Measurements from ENCODE around the gene VASP. TPM values are rescaled to one million over a fixed set of nuclear protein-coding genes. Genes with fewer than 3 reads are reported as not detected.

Gene VASP
- total RNA-seq, 4 donors from 2014 or later = 39.2 to 82.9 (median 52.7) TPM

- no peaks in the 10 kb centered on the region for H3K9me3 ChIP-seq
- H3K36me3 ChIP-seq = peaks cover 0 to 4% (median 0%) of the 10 kb centered on the region in 3 donors
- peaks cover 0 to 38% (median 27%) of the 10 kb centered on the region in 3 donors for H3K4me1 ChIP-seq
- no peak for DNase-seq
- H3K4me3 ChIP-seq = no peak overlapping the region
- H3K27ac ChIP-seq = peak overlapping the region; percentile 73 to 87 (median 85)
- TF ChIP-seq CTCF (IDR thresholded peaks at IDR 0.05) (peak; percentile 41 to 92 (median 81)), POLR2A (IDR thresholded peaks at IDR 0.05) (no peak)
- intact Hi-C loops (cut with DNase I) = no loop called here
- WGBS, 2 donors = 44 to 45% methylated on average over 12 of the region's 15 CpGs
- H3K27me3 ChIP-seq = no peaks in the 10 kb centered on the region
Measured at GRCh38 chr19:45569619-45570421, 62.5 kb downstream of the VASP start.

GRCh38 chr19:45571457-45572220 lies 64.4 kb downstream of the VASP start:
- Histone ChIP-seq H3K27ac (no peak overlapping the region), H3K9me3 (no peaks in the 10 kb centered on the region), H3K4me3 (no peak overlapping the region), H3K27me3 (no peaks in the 10 kb centered on the region), H3K36me3 (peaks cover 0 to 4% (median 0%) of the 10 kb centered on the region in 3 donors), H3K4me1 (peaks cover 3 to 50% (median 29%) of the 10 kb centered on the region in 3 donors)
- WGBS, 2 donors = 86 to 88% methylated on average over 8 of the region's 8 CpGs
- no peak for DNase-seq
- intact Hi-C loops (cut with DNase I) = no loop called here
- TF ChIP-seq POLR2A (IDR thresholded peaks at IDR 0.05) (no peak), CTCF (IDR thresholded peaks at IDR 0.05) (no peak)

GRCh38 chr19:45574526-45574925 lies 67.2 kb downstream of the VASP start:
- TF ChIP-seq POLR2A (IDR thresholded peaks at IDR 0.05) (no peak), CTCF (IDR thresholded peaks at IDR 0.05) (no peak)
- Histone ChIP-seq H3K4me1 (peaks cover 14 to 55% (median 33%) of the 10 kb centered on the region in 3 donors), H3K27me3 (no peaks in the 10 kb centered on the region), H3K36me3 (peaks cover 0 to 4% (median 0%) of the 10 kb centered on the region in 3 donors), H3K4me3 (no peak overlapping the region), H3K27ac (peak overlapping the region in 1 of 4 donors; percentile 3), H3K9me3 (no peaks in the 10 kb centered on the region)
- intact Hi-C loops (cut with DNase I) = no loop called here
- 65 to 69% methylated on average over 3 to 4 of the region's 4 CpGs for WGBS, 2 donors
- DNase-seq = no peak

GRCh38 chr19:45575216-45575615 lies 67.9 kb downstream of the VASP start:
- Histone ChIP-seq H3K9me3 (no peaks in the 10 kb centered on the region), H3K4me3 (no peak overlapping the region), H3K27me3 (no peaks in the 10 kb centered on the region), H3K27ac (peak overlapping the region in 1 of 4 donors; percentile 82), H3K36me3 (peaks cover 0 to 4% (median 0%) of the 10 kb centered on the region in 3 donors), H3K4me1 (peaks cover 14 to 49% (median 27%) of the 10 kb centered on the region in 3 donors)
- no peak for DNase-seq
- 73 to 76% methylated on average over 1 to 5 of the region's 5 CpGs for WGBS, 2 donors
- intact Hi-C loops (cut with DNase I) = no loop called here
- no peak for TF ChIP-seq POLR2A (IDR thresholded peaks at IDR 0.05)
- TF ChIP-seq CTCF (IDR thresholded peaks at IDR 0.05) = no peak

Other genes starting within 250 kb of the VASP start
- not detected for gene CKM, start 184.6 kb upstream of the VASP start, total RNA-seq
- gene KLC3, start 166.7 kb upstream of the VASP start, total RNA-seq = 10 to 100 TPM; 17.3 to 32.2 (median 27.0) TPM
- gene ERCC2, start 136.9 kb upstream of the VASP start, total RNA-seq = 1 to 10 TPM; 6.6 to 8.8 (median 7.2) TPM
- 100 to 1,000 TPM in 2 of 4 donors, 10 to 100 TPM in 2; 53.1 to 166 (median 87.8) TPM for gene PPP1R13L, start 102.4 kb upstream of the VASP start, total RNA-seq
- 10 to 100 TPM in 1 of 4 donors, 1 to 10 TPM in 3; 7.3 to 12.4 (median 9.8) TPM for gene POLR1G, start 100.8 kb upstream of the VASP start, total RNA-seq
- 10 to 100 TPM; 27.7 to 80.9 (median 48.5) TPM for gene ERCC1, start 83.6 kb upstream of the VASP start, total RNA-seq
- 1 to 10 TPM; 1.7 to 4.6 (median 2.5) TPM for gene FOSB, start 39.5 kb upstream of the VASP start, total RNA-seq
- gene RTN2, start 10.4 kb upstream of the VASP start, total RNA-seq = 1 to 10 TPM; 1.9 to 7.2 (median 4.2) TPM
- 1 to 10 TPM; 1.8 to 6.7 (median 4.0) TPM for gene PPM1N, start 9.0 kb upstream of the VASP start, total RNA-seq
- gene OPA3, start 77.3 kb downstream of the VASP start, total RNA-seq = 10 to 100 TPM in 2 of 4 donors, 1 to 10 TPM in 2; 4.7 to 12.4 (median 10.1) TPM
- 1 to 10 TPM in 3 of 4 donors, under 1 TPM in 1; 0.76 to 1.4 (median 1.2) TPM for gene GPR4, start 94.7 kb downstream of the VASP start, total RNA-seq
- gene EML2, start 131.9 kb downstream of the VASP start, total RNA-seq = 100 to 1,000 TPM in 1 of 4 donors, 10 to 100 TPM in 3; 38.6 to 617 (median 58.3) TPM
- 1 to 10 TPM in 1 of 4 donors, under 1 TPM in 3; 0.44 to 1.1 (median 0.63) TPM for gene GIPR, start 160.7 kb downstream of the VASP start, total RNA-seq
- gene SNRPD2, start 184.5 kb downstream of the VASP start, total RNA-seq = 100 to 1,000 TPM; 131 to 240 (median 186) TPM
- 1 to 10 TPM; 3.3 to 6.9 (median 5.5) TPM for gene QPCTL, start 185.2 kb downstream of the VASP start, total RNA-seq
- 10 to 100 TPM; 16.0 to 37.2 (median 25.9) TPM for gene FBXO46, start 223.4 kb downstream of the VASP start, total RNA-seq
- gene MEIOSIN, start 226.0 kb downstream of the VASP start, total RNA-seq = not detected

All from esophagus squamous epithelium (tissue), 5 donors.